Esophagus muscularis mucosa (tissue), 4 donors: ENCODE results near the gene OTOGL.

Source experiments
- CTCF ChIP-seq, 3 experiments: fragments of 200-600 bp in 2 of 3; fragments of 450-650 bp in 1 of 3; sonication (generic) in 2 of 3; IDR thresholded peaks; one replicate each; pipeline ENCODE4 v1.5.1; 2017 to 2019; ENCODE audit warnings: antibody characterized with exemption in 3 of 3, mild to moderate bottlenecking in 2 of 3, moderate library complexity in 1 of 3
- EP300 ChIP-seq: sonication (generic); formaldehyde crosslinking; IDR thresholded peaks from one replicate; pipeline ENCODE4 v1.6.1; 2017; ENCODE audit warnings: antibody characterized with exemption
- POLR2A ChIP-seq: fragments of 450-650 bp; IDR thresholded peaks from one replicate; pipeline ENCODE4 v1.6.1; 2017; ENCODE audit warnings: antibody characterized with exemption, moderate library complexity, mild to moderate bottlenecking, low read depth
- POLR2AphosphoS5 ChIP-seq, 2 donors: sonication (generic); formaldehyde crosslinking; IDR thresholded peaks; one replicate each; pipeline ENCODE4 v1.6.1; 2017; ENCODE audit warnings: antibody characterized with exemption in 2 of 2

GRCh38 chr12:80242321-80242720 lies 143.0 kb downstream of the OTOGL start:
- TF ChIP-seq CTCF (IDR thresholded peaks at IDR 0.05) (no peak), EP300 (no peak), POLR2A (no peak), POLR2AphosphoS5 (IDR thresholded peaks at IDR 0.05) (no peak)
